Right lobe of liver (tissue), 4 donors: Measurements from ENCODE around the gene UCHL5.

Experiments used
- CTCF ChIP-seq, 4 donors: fragments of 200-600 bp in 3 of 4; fragments of 450-650 bp in 1 of 4; IDR thresholded peaks; one replicate each; pipeline versions ENCODE4 v1.5.1 to v1.8.0; 2016 to 2022; ENCODE audit warnings: antibody characterized with exemption in 4 of 4, mild to moderate bottlenecking in 2 of 4
- POLR2A ChIP-seq: fragments of 450-650 bp; IDR thresholded peaks from one replicate; pipeline ENCODE4 v1.6.1; 2017; ENCODE audit warnings: antibody characterized with exemption, mild to moderate bottlenecking
- donor health status: DM: no; HTN: no; CAD: no.
- donor health status: DM: no; HTN: no; CAD: no.
- donor health status: DM: no; HTN: yes; CAD: no.

GRCh38 chr1:192984080-192984479, 75.1 kb downstream of the UCHL5 start:
- TF ChIP-seq CTCF (IDR thresholded peaks at IDR 0.05) (no peak), POLR2A (no peak)
